Raji (cell line): ENCODE data around the gene DRAM2.

Experiments used
- POLR2A ChIP-seq: IDR thresholded peaks from 2 replicates; pipeline ENCODE4 v1.6.1; 2011; ENCODE audit warnings: low read depth, low read length, control low read depth; ENCODE audit not compliant: insufficient read depth

Gene DRAM2

GRCh38 chr1:111116496-111116895 lies 23.4 kb downstream of the DRAM2 start:
- TF ChIP-seq POLR2A: no peak

- no peak for TF ChIP-seq POLR2A
Measured at GRCh38 chr1:111110197-111110899, 29.5 kb downstream of the DRAM2 start.

- no peak for TF ChIP-seq POLR2A
Measured at GRCh38 chr1:111104981-111105380, 34.9 kb downstream of the DRAM2 start.

GRCh38 chr1:111101854-111102642 lies 37.8 kb downstream of the DRAM2 start:
- TF ChIP-seq POLR2A: no peak

GRCh38 chr1:111099289-111099688 lies 40.6 kb downstream of the DRAM2 start:
- TF ChIP-seq POLR2A: no peak

GRCh38 chr1:111097356-111098099 lies 42.4 kb downstream of the DRAM2 start:
- no peak for TF ChIP-seq POLR2A

GRCh38 chr1:111089638-111090037 lies 50.3 kb downstream of the DRAM2 start:
- TF ChIP-seq POLR2A: no peak

GRCh38 chr1:111085676-111086075 lies 54.2 kb downstream of the DRAM2 start:
- no peak for TF ChIP-seq POLR2A

GRCh38 chr1:111084999-111085398 lies 54.9 kb downstream of the DRAM2 start:
- no peak for TF ChIP-seq POLR2A

- TF ChIP-seq POLR2A: no peak
Measured at GRCh38 chr1:111082421-111083203, 57.3 kb downstream of the DRAM2 start.
